Inferior parietal cortex (tissue), 1 donor: ENCODE measurements around the gene IFT43.
"Not testable (repeated sequence)": the region's sequence is repeated elsewhere in the genome, so short reads cannot be mapped to it uniquely, and the experiment has no call there.

Experiments
- DNase-seq: peaks from one replicate; pipeline ENCODE4 v3.0.0-alpha.2; 2016; ENCODE audit errors: extremely low spot score

Gene IFT43

GRCh38 chr14:75980856-75981255, 4.7 kb upstream of the IFT43 start:
- DNase-seq: no peak

GRCh38 chr14:75981426-75982265, 3.9 kb upstream of the IFT43 start, which contains the start of gene TGFB3:
TGFB3 (minus strand) TSS chr14:75981995; CDS start chr14:75980893, 1,102 bp downstream.
- peak; percentile 66 for DNase-seq

DNA sequence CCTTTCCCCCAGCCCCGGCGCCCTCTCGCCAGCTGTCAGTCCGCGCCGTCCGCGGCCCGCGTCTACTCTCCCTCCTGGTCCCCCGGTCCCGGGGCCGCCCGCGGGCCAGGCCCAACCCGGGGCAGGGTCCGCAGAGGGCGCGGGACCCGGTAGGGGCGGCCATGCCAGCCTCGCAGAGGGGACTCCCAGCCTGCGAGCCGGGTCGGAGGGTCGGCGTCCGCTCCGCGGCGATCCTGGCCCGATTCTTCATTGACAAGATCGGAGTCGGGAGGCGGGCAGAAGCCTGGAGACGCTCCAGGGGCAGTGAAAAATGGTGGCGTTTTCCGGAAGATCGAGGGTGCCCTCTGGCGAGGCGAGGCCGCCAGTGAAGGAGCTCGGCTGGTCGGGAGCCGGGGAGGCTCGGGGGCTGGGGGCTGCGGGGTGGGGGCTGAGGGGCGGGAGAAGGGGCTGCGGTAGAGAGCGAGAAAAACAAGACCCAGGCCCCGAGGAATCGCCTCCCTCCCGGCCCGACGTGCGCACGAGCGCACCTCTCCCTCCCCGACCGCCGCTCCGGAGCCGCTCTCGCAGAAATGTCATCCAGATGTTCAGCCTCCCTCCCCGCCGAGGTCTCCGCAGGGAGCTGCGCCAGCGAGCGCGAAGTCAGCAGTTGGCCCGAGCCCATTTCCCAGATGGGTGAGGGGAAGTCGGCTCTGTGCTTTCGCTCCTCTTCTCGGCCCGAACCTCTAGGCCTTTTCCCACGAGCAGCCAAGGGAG, 3.1 kb upstream of the IFT43 start:
- DNase-seq: peak; percentile 89

GRCh38 chr14:75983019-75983358, 2.6 kb upstream of the IFT43 start:
- no peak for DNase-seq

GRCh38 chr14:75984674-75985073, 889 bp upstream of the IFT43 start:
- no peak for DNase-seq

- no peak for DNase-seq
These were observed 839 bp downstream of the IFT43 start for GRCh38 chr14:75986439-75986765.

DNA sequence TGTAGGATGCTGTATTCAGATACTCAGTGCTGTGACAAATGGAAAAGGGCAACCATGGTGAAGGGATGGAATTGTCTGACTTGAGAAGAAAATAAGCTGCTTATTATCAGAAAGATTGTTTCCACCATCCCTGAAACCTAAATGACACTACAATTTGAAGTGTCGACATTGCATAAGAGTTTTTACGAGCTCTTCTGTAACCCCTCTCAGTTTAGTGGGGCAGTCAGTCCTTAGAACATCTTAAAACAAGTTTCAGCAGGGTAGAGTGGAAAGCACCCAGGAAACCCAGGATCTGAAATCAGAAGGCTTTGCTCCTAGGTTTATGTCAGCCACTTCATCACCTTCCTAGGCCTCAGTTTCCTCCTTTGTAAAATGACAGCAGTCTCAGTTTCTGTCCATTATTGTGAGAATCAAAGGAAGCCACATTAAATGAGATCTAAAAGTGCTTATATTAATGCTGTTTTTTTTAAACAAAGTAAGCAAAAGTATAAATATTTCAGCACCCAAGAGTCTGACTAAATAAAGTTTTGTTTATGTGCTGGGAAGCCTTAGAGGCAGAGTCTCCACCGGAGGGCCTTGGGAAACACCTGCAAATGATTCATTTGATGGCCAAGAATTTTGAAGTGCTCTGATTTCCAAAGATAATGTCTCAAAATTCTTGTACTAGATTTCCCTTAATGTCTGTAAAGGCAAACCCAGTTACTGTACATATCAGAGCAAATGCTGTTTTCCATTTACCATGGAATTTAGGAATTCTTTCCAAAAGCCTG, 1.8 kb downstream of the IFT43 start:
- no peak for DNase-seq

DNA sequence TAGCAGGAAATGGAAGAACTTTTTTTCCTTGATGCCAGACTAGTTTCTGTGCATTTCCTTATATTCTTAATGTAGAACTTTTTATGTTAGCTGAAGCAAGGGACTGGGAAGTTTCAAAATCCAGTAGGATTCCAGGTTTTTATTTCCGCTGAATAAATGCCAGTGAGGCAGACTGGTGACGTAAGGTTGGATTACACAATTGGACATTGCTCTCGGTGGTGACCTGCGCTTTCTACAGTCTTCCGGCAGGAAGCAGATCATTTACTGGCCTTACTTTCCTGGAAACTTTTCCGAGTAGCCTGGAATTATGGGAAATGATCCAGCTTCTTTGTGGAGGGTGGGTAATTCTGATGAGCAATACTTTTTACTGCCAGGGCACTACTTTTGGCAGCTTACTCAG, 3.6 kb downstream of the IFT43 start:
- no peak for DNase-seq

GRCh38 chr14:75990297-75990696, 4.7 kb downstream of the IFT43 start:
- no peak for DNase-seq

DNA sequence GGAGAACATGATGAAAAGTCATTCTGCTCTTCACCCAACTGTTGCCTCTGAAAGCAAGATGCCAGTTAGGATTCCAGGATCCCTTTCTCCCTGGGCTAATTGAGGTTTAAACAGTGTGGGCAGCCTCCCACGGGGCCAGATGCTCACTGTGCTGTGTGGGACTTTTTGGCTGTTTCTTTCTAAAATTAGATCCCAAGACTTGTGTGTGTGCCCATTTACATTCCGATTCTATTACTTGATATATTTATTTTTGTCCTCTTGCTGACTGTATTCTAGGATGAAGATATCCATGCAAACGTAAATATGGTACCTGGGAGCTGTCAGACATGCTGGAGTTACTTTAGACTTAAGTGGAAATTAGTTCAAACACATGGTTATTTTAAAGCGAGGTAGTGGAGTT, 6.2 kb downstream of the IFT43 start:
- DNase-seq: no peak

- DNase-seq: no peak
These were observed 8.0 kb downstream of the IFT43 start for GRCh38 chr14:75993567-75994041.

DNA sequence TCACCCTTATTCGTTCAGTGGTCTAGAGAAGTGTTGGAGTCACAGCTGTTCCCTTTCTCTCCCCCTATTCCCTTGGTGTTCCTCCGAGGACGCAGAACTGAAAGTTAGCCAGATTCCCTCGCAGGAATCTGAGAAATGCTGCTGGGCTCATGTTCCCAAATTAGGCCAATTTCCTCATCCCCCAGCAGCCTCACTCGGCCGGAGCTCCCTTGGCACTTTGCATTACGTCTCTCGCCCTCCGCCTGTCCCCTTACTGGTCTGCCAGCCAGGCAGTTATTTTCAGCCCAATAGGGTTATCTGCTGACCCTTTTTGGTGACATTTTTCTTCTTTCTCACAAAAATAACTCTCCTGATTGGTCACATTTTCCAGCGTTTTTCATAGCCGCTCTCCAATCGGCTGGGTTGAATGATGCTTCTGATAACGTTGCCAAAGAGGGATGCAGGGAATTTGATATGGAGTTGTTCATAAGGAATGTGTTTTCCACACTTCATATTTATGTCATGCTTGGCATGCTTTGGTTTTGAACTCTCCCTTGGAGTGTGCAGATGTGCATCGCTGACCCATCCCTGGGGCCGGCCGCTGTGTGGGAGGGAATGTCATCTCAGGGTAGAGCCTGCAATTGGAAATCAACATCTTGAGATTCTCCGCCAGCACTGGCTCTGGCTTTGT, 9.9 kb downstream of the IFT43 start:
- no peak for DNase-seq

DNA sequence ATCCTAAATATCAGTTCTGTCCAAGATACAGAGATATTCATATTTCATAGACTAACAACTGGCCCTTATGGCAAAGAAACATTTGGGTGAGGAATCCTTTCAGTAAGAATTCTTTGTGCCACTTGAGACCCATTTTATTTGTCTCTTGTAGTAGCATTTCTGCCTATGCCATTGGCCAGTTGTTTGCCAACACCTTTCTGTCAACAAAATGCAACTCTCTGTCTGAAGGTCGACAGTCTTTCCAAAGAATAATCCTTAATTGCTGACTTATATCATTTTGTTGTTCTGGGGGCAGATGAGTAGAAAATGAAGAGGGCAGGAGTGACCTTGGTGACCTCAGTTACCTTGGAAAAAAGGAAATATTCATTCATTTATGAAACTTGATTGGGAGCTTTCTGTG, 10.9 kb downstream of the IFT43 start:
- DNase-seq: no peak

DNA sequence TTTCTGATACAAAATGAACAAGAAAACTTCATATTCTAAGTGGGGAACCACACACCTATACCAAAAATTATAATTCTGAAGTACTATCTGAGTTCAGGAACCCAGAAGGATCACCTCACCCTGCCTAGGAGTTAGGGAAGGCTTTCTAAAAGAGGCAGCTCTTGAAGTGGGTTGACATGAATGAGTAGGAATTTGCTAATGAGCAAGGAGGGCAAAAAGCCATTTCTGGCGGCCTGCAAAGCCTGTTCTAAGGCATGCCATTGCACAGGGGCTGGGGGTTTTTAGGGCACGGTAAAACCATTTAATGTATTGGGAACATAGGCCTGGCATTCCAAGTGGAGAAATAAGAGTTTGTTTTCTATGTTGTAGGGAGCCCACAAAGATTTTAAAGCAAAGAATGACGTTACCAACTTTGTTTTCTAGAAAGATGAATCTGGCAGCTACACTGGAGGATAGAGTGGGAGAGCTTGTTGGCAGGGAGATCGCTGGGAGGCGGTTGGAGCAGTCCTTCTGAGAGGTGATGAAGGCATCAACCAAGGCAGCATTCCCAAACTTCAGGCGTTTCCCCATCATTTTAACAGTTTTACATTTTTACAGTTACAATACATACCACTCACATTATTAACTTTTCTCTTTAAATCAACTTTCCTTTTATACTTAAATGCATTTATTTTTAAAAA, 14.1 kb downstream of the IFT43 start:
- no peak for DNase-seq

DNA sequence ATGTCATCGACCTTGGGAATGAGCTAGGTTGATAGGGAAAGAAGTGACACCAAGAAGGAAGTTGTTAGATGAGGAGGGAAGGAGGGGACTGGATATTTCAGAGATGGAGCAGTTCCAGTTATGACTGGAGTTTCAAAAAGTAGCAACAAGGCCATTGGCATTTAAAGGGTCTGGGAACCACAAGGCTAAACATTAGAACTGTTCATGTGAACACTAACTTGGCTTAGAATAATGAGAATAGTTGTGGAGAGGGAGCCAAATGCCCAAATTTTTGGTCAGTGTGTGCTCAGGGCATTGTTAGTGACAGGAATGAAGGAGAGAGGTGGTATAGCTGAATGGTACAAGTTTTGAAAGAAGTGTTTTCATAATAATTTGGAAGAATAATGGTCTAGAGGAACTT, 16.8 kb downstream of the IFT43 start:
- no peak for DNase-seq

- no peak for DNase-seq
These were observed 20.7 kb downstream of the IFT43 start for GRCh38 chr14:76006253-76006652.

GRCh38 chr14:76007379-76007778, 21.8 kb downstream of the IFT43 start:
- DNase-seq: no peak

- DNase-seq: no peak
These were observed 22.3 kb downstream of the IFT43 start for GRCh38 chr14:76007852-76008251.

DNA sequence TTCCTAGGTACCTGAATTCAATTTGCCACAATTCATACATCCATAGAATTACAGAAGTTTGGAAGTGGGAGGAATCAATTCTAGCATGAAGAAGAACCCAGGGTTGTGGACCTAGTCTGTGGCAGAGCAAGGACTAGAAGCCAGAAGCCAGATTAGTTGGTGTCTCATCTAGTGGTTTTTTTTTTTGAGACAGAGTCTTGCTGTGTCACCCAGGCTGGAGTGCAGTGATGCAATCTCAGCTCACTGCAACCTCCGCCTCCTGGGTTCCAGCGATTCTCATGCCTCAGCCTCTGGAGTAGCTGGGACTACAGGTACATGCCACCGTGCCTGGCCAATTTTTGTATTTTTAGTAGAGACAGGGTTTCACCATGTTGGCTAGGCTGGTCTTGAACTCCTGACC, 24.1 kb downstream of the IFT43 start:
- not testable (repeated sequence) for DNase-seq

- DNase-seq: no peak
These were observed 26.4 kb downstream of the IFT43 start for GRCh38 chr14:76011930-76012329.

DNA sequence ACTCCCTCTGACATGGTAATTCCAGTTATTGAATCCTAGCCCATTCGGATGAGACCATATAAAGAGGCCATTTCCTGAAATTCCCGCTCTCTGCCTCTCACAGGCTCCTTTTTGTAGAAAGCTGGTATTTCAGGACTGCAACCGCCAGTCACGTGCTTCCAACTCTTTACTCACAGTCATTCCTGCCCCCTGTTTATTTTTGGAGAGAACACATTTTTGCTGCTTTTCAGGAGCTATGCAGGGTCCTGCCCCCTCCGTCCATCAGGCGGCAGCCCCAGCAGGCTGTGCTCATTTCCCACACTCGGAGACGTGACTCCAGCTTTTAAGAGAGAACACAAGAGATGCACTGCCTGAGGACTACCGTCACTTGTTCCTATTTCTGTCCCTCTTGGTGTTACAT, 26.8 kb downstream of the IFT43 start:
- DNase-seq: no peak
